Hematopoietic multipotent progenitor cell (in vitro differentiated cells): ENCODE data around the gene PPHLN1. TPM values are rescaled to one million over a fixed set of nuclear protein-coding genes. Genes with fewer than 3 reads are reported as not detected.
A peak's percentile ranks its signal among the peaks of the same experiment; 100 is the strongest.
"Not testable (repeated sequence)": the region's sequence is repeated elsewhere in the genome, so short reads cannot be mapped to it uniquely, and the experiment has no call there.

Source experiments
- DNase-seq, 3 donors: peaks; one replicate each; pipeline ENCODE4 v3.0.0-alpha.2; 2011 to 2015; ENCODE audit warnings: low read depth in 2 of 3, low spot score in 2 of 3
- total RNA-seq: library from RNA; depleted of rRNA; stranded (reverse); fragments of >200 nt; gene quantifications from one replicate; pipeline ENCODE4 v1.2.3, GENCODE V29; 2012

Gene PPHLN1
- total RNA-seq, 1 donor = 30.7 TPM

DNA sequence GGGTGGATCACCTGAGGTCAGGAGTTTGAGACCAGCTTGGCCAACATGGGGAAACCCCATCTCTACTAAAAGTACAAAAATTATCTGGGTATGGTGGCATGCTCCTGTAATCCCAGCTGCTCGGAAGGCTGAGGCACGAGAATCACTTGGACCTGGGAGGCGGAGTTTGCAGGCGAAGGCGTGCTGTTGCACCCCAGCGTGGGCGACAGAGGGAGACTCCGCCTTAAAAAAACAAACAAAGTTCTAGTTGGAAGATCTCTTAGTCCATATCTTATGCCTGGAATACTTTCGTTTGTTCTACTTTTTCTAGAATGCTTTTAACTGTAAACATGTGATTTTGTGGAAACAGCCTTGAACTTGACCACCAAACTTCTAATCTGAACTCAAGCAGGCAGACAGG lies 38.7 kb downstream of the PPHLN1 start:
- no peak for DNase-seq

DNA sequence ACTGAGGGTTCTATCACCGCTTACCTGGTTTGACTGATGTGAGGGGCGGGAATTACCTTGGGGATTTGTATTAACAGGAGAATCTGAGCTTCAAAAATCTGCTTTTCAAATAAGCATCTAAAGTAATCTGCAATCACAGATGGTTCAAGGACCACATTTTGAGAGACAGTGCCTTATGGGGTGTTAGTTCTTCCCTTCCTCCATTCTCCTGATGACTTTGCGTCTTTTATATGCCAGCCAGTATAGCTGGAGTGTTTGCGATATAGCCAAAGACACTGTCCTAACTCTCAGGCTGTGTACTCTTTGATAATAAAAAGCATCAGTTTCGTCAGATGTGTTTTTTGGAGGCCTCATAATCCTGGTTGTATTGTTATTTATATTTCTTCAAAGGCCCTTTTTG lies 39.5 kb downstream of the PPHLN1 start:
- DNase-seq = no peak

DNA sequence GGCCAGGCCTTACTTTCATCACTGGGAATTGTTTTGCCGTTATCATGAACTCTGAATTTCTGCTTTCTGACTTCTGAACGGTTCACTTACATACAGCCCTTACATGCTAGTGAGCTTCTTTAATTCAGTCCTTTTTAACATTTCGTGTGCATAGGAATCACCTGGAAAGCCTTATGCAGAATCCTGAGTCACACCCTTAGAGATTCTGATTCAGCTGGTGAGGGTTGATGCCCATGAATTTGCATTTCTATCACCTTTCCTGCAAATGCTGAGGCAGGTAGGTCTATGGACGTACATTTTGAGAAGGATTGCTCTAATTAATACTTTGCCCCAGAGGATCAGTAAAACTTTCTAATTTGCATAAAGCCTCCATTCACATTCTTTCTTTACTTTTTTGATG lies 44.0 kb downstream of the PPHLN1 start:
- no peak for DNase-seq

DNA sequence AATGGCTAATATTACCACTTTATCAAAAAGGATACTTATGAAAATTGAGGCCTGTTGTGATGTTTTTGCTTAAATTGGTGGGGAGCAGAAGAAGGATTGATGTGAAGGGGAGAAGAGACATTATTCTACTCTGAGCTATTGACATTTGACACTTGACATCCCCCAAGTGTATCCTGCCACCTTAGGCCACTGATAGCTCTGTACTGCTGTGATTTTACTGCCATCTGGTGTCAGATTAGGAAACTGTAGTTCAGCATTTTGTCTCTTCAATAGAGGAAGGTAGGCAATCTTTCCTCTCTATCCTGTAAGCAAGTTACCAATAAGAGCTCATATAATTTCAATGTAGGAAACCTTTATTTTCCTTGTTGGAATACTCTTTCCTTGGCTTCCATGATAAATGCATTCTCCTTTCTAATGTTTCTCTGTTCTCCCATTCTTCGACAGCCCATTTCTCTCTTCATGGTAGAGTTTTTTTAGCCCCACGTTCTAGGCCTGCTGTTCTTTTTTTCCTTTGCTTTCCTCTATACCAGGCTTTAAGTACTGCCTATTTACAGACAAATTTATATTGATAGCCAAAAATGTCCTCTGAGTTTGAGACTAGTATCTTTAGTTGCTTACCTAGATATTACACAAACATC lies 46.3 kb downstream of the PPHLN1 start:
- DNase-seq = peak; percentile 17 to 79 (median 57)

DNA sequence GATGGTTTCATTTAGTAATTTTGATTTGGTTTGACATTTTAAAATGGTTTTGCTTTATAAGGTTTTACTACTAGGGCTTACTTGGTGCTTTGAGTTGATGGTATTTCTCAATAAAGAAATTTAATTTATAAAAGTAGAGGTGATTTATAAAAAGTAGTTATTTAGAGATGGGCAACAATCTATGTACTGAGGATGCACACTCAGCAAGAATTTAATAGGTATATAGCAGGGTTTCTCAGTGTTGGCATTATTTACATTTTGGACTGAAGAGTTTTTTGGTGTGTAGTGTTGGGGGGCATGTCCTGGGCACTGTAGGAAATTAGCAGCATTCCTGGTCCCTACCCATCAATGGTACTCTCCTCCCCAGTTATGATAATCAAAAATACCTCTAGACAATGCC lies 47.7 kb downstream of the PPHLN1 start:
- no peak for DNase-seq

DNA sequence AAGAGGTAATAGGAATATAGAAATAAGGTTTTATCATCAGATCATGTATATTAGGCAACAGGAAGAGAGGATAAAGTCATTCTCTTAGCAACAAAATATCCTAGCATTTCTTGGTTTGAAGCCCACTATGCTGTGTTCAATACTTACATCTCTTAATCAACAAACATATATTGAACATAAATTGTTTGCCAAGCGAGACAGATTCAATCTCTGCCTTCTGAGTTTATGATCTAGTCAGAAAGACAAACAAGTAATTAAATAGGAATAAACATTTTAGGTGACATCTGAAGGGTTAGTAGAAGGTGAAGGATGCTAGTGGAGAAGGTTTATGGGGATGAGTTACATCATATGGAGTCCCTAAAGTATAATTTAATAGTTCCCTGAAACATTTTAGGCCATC lies 54.8 kb downstream of the PPHLN1 start:
- no peak for DNase-seq

DNA sequence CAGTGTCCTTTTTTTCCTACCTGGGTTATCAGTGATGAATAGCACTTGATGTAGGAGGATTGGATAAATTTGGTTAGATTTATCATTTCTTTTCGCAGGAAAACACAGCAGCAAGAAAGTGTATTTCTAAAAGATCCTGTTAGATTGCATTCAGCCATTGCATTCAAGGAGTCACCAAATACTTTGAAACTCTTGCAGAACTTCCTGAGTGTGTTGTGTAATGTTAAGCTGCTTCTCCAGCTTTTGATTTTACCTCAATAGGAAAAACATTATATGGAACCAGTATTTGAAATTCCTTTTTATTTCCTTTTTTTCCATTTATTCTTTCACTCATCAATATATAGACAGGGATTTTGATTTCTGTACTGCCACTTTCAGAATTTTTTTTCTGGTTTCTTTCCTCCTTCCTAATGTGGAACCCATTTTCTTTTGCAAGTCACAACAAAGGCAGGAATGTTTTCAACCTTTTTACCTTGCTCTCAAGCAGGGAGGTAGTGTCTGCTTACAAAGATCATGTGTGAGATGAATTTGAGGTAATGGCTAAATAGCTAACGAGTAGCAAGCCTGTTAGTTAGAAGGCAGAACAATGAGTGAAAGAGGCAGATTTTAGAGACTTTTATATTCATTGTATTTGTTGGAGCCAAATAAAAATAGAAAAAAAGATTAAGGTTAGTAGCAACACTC lies 56.2 kb downstream of the PPHLN1 start:
- DNase-seq = no peak

DNA sequence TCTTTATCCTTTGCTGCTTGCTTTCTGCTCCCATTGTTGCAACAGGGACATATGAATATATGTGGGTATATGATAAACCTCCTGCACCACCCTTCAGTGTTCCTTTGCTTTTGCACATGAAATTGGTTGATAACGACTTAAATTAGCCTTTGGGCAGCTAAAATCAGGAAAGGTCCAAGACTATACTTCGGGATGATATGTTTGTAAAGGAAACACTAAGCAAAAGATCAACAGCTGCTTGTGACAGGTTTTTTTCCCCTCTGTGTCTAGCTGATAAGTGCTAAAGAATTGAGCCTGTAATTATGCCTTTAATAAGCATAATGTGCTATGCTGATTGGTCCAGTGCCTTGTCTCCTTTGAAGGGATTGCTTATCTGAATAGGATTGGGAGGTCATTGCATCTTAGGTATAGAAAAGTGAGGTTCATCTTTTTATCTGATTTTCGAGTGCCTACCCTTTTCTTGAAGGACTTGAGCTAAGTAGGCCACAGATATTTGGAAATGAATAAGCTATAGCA lies 59.4 kb downstream of the PPHLN1 start:
- no peak for DNase-seq

DNA sequence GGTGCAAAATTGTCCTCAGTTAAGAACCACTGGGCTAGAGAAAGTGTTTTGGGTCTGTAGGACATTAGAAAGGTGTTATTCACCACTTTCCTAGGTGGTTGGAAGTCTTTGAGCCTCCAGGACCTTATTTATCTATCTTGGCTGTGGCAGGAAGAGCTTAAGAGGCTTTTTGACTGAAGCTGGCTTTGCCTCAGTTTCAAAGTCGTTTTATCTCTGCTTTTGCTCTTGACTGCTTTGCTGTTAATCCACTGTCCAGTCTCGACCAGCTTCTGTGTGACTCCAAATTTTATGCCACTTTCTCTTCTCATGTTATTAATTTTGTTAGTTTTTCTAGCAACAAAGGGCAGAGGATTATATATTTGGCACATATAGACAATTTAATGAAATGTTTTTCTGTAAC lies 60.3 kb downstream of the PPHLN1 start:
- no peak for DNase-seq

DNA sequence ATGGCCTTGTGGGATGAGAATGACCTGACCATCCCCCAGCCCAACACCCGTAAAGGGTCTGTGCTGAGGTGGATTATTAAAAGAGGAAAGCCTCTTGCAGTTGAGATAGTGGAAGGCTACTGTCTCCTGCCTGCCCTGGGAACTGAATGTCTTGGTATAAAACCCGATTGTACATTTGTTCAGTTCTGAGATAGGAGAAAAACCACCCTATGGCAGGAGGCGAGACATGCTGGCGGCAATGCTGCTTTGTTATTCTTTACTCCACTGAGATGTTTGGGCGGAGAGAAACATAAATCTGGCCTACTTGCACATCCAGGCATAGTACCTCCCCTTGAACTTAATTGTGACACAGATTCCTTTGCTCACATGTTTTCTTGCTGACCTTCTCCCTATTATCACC lies 62.1 kb downstream of the PPHLN1 start:
- not testable (repeated sequence) for DNase-seq

DNA sequence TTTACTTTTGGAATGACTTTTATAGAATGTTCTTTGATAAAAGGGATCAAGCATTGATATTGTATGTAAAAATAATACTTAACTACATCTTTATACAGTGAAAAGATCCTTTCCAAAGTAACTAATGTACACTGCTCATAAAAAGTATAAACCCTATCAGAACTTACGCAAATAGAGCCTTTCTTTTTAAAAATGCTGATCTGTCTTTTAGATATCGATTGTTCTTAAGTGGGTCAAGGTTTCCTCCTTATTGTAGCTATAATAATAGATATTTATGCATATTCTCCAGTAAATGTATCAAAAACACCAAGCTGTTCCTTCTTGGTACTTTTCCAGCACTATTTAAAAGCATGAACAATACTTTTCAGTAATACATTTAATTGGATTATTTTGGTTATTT lies 68.5 kb downstream of the PPHLN1 start:
- DNase-seq = no peak

DNA sequence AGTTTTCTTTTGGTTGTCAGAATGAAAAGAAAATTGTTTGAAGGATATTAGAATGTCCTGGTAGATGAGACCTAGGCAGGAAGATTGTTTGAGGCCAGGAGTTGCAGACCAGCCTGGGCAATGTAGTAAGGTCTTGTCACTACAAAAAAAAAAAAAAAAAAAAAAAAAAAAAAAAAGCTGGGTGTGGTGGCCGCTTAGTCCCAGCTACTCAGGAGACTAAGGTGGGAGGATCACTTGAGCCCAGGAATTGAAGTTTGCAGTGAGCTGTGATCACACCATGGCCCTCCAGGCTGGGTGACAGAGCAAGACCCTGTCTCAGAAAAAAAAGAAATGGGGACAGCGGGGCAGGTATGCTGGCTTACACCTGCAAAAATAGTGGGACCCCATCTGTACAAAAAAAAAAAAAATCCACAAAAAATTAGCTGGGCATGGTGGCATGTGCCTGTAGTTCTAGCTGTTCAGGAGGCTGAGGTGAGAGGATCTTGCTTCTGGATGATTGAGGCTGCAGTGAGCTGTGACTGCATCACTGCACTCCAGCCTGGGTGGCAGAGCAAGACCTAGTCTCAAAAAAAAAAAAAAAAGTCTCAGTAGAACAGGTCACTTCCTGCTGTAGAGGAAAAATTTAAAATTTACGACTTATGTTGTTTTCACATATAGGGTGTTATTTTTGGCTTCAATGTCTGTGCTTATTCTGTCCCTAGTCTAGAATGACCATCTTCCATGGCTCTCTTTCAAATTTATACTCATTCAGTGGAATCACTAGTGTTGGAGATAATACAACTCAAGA lies 70.7 kb downstream of the PPHLN1 start:
- peak in 2 of 3 donors; percentile 4 to 12 for DNase-seq

DNA sequence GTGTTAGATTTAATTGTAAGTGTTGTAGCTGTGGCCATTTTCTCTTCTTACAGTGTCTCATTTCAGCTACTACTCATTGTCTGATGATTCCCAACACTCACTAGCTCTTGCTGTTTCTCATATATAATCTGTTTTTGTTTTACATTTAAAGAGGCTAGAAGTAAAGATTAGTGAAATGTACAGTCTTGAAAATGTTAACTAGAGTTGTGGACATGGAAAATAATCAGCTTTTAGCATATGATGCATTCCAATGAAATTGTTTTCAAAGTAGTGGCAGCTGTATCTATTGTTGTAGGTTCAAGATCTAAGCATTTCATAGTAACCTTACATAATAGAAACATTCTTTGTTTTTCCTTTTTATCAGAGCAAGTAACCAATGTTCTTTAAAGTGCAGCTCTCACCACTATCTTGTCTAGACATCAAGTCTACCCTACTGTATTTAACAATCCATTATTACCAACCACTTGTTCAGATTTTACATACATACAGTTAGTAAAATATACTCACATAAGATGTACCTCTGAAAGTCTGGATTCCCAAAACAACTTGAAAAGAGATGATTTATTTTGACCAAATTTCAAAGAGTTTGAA lies 76.9 kb downstream of the PPHLN1 start:
- DNase-seq = no peak

DNA sequence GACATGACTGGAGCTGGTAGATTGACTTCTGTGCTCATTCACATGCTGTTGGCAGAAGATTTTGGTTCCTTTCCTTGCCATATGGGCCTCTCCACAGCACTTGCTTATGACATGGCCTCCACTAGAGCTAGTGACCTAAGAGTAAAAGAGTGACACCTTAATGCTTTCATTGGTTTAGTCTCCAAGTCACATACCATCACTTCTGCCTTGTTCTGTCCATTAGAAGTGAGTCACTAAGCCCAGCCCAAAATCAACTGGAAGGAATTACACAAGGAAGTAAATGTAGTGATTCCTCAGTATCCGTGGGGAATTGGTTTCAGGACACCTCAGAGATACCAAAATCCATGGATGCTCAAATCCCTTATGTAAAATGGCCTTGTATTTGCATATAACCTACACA lies 81.3 kb downstream of the PPHLN1 start:
- no peak for DNase-seq

DNA sequence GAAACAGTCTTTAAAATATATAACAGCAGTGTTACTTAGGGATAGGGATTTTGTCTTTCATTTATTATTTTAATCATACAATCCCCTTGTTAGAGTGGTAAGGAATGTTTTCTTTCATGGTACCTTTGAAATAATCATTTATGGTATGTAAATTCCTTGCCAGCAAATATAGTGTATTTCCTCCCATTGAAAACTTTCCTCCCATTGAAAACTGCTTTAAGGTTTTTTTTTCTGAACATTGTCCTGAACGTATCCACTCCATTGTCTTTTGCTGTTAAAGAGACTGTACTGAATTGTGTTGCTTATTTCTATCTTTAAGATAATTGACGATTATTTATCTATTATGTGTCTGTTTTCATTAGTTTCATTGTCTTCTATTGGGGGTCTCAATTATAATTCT lies 83.5 kb downstream of the PPHLN1 start:
- DNase-seq = no peak

DNA sequence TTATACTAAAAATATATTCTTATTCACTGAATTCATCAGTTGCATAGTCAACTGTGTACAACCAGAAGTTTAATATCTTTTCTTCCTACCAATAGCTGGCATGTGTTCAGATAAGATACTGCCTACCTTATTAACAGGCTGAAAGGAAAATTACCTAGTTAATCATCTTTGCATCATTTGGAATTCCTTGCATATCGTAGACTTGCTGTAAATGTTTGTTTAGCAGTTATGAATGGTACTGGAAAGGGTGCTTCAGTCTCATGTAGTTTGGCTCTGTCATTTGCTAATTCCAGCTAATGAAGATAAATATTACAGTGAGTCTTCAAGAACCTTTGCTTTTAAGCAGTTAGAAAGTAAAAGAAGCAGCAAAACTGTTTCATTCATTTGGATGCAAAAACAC lies 84.4 kb downstream of the PPHLN1 start:
- DNase-seq = no peak

DNA sequence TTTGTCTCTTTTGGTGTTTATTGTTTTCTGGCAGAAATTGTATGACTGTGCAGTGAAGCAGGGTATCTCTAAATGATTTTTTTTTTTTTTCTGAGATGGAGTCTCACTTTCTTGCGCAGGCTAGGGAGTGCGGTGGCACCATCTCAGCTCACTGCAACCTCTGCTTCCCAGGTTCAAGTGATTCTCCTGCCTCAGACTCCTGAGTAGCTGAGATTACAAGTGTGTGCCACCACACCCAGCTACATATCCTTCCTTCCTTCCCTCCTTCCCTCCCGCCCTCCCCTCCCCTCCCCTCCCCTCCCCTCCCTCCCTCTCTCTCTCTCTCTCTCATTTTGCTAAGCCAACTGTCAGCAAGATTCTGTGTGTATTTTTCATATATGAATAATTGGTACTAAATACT lies 94.4 kb downstream of the PPHLN1 start:
- no peak for DNase-seq

DNA sequence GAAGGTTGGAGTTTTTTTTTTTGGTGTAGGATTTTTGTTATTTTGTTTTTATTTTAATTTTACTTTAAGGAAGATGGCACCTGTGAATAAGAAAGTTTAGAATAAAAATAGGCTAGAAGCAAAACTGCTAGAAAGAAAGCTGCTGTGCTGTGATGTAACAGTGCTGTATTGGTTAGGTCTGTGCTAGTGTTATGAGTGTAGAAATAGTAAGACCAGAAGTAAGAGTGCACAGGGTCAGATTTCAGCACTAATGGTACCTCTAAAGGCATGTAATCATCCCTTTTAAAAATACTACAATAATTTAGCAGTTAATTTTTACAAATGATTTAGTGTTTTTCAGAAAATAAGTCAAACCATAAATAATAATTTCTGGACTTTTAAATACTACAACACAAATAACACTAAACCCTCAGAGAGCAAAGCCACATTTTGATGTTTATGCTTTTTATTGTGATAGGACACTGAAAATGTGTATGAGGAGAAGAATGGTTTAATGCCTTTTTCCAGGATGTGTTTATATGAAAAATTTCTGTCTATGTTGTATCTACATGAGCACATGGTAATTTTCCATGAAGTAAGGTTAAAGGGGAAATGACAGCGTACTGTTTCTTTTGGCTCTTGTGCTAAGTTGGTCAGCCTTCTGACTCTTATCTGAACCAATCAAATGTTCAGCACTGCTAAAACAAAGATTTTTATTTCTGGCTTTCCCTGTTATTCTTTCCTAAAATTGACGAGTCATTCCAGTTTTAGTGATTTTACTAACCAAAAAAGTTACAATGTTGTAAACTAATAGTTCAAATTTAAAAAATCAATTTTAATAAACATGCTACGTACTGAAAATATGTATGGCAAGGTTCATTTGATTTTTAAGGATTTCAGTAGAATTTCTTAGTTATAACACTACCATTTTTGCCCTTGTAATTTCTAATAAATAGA lies 96.1 kb downstream of the PPHLN1 start:
- peak in 2 of 3 donors; percentile 9 to 41 for DNase-seq

DNA sequence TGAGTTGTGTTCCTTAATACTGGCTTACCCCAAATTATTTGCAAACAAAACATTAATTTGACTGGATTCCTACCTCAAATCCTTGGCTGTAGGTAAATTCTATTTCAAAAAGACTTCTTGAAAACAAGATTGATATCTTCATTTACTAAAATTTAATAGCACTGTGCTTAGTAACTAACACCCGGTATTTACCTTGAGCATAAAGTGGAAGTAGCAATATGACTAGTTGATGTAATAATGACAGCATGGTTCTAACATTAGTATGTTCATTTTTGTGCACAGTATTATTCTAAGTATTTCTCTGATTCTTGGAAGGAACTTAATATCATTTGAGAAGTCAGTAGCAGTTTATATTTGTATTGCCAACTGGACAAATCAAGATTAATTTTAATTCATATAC lies 96.8 kb downstream of the PPHLN1 start:
- no peak for DNase-seq

DNA sequence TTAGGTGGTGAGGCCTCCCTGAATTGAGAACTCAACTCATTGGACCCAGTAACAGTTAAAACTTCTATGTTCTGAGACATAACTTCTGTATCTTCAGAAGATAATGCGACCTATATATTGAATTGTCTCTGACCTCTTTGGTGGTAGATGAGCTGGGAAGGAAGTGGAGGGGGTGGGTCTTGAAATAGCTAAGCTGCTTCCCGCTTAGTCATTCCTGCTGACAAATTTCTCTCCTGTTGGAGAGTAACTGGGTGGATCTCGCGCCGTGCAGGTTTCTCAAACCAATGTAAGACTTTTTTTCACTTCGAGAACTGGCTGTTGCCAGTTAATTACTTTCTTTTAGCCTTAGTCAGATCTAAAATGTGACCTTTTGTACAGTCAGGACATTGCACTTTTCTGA lies 100.8 kb downstream of the PPHLN1 start:
- DNase-seq = no peak
